ENCODE measurements around the gene CAMTA2.

The CAMTA2 gene

GRCh38 chr17:4987767-4988567 lies 492 bp upstream of the CAMTA2 start:
- H3K4me3 ChIP-seq (ENCODE audit: control insufficient read depth, low read depth, low read length), result peak overlapping the region; percentile 74
- no peak for TF ChIP-seq CTCF (conservative IDR thresholded peaks at IDR 0.05; ENCODE audit: control insufficient read depth, insufficient read depth, low read depth, low read length)
- no peak for DNase-seq (ENCODE audit: low read depth)

GRCh38 chr17:4986403-4986802 lies 1.1 kb downstream of the CAMTA2 start:
- peak; percentile 44 for DNase-seq (ENCODE audit: low read depth)
- H3K4me3 ChIP-seq (ENCODE audit: control insufficient read depth, low read depth, low read length), result peak overlapping the region; percentile 74
- no peak for TF ChIP-seq CTCF (conservative IDR thresholded peaks at IDR 0.05; ENCODE audit: control insufficient read depth, insufficient read depth, low read depth, low read length)

- no peak for TF ChIP-seq CTCF (conservative IDR thresholded peaks at IDR 0.05; ENCODE audit: control insufficient read depth, insufficient read depth, low read depth, low read length)
- H3K4me3 ChIP-seq (ENCODE audit: control insufficient read depth, low read depth, low read length), result no peak overlapping the region
- DNase-seq (ENCODE audit: low read depth), result peak; percentile 49
Measured at GRCh38 chr17:4982305-4982704, 5.2 kb downstream of the CAMTA2 start.

GRCh38 chr17:4980644-4981216 lies 6.7 kb downstream of the CAMTA2 start:
- TF ChIP-seq CTCF (conservative IDR thresholded peaks at IDR 0.05; ENCODE audit: control insufficient read depth, insufficient read depth, low read depth, low read length), result peak; percentile 67
- H3K4me3 ChIP-seq (ENCODE audit: control insufficient read depth, low read depth, low read length), result no peak overlapping the region
- DNase-seq (ENCODE audit: low read depth), result peak; percentile 52

- TF ChIP-seq CTCF (conservative IDR thresholded peaks at IDR 0.05; ENCODE audit: control insufficient read depth, insufficient read depth, low read depth, low read length), result no peak
- DNase-seq (ENCODE audit: low read depth), result no peak
- no peak overlapping the region for H3K4me3 ChIP-seq (ENCODE audit: control insufficient read depth, low read depth, low read length)
Measured at GRCh38 chr17:4978726-4979125, 8.7 kb downstream of the CAMTA2 start.

- no peak for TF ChIP-seq CTCF (conservative IDR thresholded peaks at IDR 0.05; ENCODE audit: control insufficient read depth, insufficient read depth, low read depth, low read length)
- H3K4me3 ChIP-seq (ENCODE audit: control insufficient read depth, low read depth, low read length), result no peak overlapping the region
- DNase-seq (ENCODE audit: low read depth), result no peak
Measured at GRCh38 chr17:4974115-4974670, 13.3 kb downstream of the CAMTA2 start.

Data from fibroblast of mammary gland (primary cell).